ENCODE measurements around the gene ANKRD66.
"Not testable (repeated sequence)": the region's sequence is repeated elsewhere in the genome, so short reads cannot be mapped to it uniquely, and the experiment has no call there.

The ANKRD66 gene

DNA sequence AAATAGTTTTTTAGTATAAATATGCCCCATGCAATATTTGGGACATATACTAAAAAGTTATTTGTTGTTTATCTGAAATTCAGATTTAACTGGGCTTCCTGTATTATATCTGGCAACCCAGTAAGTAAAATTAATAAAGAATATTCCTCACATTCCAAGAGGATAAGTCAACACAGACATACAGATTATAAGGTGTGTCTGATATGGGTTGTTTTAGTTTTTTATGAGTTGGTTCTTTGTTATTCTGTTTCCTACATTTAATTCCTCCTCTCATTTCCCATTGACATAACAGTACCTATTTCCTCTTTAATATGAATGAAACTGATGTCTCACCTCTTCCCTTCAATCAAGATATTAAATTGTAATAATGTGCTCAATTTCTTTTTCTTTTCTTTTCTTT is 9.8 kb upstream of the ANKRD66 start:
- TF ChIP-seq, protein P1, sequence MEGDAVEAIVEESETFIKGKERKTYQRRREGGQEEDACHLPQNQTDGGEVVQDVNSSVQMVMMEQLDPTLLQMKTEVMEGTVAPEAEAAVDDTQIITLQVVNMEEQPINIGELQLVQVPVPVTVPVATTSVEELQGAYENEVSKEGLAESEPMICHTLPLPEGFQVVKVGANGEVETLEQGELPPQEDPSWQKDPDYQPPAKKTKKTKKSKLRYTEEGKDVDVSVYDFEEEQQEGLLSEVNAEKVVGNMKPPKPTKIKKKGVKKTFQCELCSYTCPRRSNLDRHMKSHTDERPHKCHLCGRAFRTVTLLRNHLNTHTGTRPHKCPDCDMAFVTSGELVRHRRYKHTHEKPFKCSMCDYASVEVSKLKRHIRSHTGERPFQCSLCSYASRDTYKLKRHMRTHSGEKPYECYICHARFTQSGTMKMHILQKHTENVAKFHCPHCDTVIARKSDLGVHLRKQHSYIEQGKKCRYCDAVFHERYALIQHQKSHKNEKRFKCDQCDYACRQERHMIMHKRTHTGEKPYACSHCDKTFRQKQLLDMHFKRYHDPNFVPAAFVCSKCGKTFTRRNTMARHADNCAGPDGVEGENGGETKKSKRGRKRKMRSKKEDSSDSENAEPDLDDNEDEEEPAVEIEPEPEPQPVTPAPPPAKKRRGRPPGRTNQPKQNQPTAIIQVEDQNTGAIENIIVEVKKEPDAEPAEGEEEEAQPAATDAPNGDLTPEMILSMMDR (conservative IDR thresholded peaks at IDR 0.05; ENCODE audit: low read depth, low read length), result no peak

DNA sequence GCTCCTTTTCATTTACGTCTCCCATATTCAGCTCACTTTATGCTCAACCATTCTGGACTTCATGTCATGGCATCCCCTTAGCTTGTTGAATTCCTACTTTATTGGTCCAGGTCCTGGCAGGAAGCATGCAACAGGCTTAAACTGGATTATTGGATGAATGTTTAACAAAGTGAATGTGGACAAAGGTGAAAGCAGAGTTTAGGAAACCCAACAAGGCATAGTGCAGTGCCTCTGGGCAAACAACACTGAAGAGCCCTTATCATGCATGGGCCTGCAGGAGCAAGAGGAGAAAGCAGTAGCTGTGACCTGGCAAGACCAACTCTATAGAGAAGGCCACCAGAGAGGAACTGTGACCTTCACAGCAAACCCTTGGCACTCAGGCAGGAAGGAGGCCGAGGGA is 5.3 kb upstream of the ANKRD66 start:
- DNase-seq (ENCODE audit: low read depth), result no peak
- H3K4me3 ChIP-seq (ENCODE audit: low read length), result no peak overlapping the region
- TF ChIP-seq, protein P1 (conservative IDR thresholded peaks at IDR 0.05; ENCODE audit: low read depth, low read length), result no peak

More for the DNA sequence above, 9.8 kb upstream of the ANKRD66 start:
- H3K4me3 ChIP-seq (ENCODE audit: low read length), result no peak overlapping the region
- no peak for DNase-seq (ENCODE audit: low read depth)

DNA sequence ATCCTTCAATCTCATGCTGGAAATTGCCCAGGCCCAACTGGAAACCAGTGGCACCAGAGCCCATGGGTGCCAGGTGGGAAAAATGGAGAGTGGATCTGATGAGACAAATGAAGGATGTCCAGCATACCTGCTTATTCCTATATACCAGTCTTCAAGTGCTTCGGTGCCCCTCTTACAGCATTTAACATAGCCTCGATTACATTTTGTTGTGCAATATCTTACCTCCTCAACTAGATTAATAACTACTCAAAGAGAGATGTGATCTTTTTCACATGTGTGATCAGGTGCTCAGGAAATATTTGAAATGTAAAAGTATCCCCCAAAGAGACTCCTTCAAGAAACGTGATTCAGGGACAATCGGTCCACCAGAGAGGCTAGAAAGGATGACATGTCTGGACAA is 4.8 kb upstream of the ANKRD66 start:
- DNase-seq (ENCODE audit: low read depth), result no peak
- TF ChIP-seq, protein P1 (conservative IDR thresholded peaks at IDR 0.05; ENCODE audit: low read depth, low read length), result no peak
- H3K4me3 ChIP-seq (ENCODE audit: low read length), result no peak overlapping the region

DNA sequence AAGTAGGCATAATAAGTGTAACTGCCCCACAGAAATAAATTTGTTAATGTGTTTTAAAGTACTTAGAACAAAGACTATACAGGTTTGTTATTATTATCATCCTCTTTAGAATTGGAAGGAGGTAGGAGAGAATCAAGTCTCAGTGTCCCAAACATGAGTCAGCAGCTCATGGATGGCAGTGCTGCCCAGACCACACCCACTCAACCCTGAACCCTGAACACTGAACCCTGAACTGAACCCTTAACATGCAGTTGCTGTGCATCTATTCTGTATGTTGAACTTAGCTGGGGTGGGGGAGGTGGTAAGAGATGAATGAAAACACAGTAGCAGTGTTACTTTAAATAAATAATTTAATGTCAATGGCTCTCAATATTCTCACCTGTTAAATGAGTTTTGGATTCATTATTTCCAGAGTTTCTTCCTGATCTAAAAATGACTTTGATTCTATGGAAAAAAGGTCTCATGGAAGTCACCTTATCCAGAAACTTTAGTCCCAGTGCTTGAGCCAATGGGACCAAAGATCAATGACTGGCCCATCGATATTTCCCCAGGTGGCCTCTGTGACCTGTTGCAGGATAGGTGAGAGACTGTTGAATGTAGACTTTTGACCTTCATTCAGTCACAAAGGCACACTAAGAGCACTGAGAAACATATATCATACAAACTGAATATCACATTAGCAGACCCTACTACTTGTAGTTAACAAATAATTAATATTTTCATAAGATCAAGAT is 3.1 kb upstream of the ANKRD66 start:
- TF ChIP-seq, protein P1 (conservative IDR thresholded peaks at IDR 0.05; ENCODE audit: low read depth, low read length), result no peak
- H3K4me3 ChIP-seq (ENCODE audit: low read length), result no peak overlapping the region
- DNase-seq (ENCODE audit: low read depth), result no peak

DNA sequence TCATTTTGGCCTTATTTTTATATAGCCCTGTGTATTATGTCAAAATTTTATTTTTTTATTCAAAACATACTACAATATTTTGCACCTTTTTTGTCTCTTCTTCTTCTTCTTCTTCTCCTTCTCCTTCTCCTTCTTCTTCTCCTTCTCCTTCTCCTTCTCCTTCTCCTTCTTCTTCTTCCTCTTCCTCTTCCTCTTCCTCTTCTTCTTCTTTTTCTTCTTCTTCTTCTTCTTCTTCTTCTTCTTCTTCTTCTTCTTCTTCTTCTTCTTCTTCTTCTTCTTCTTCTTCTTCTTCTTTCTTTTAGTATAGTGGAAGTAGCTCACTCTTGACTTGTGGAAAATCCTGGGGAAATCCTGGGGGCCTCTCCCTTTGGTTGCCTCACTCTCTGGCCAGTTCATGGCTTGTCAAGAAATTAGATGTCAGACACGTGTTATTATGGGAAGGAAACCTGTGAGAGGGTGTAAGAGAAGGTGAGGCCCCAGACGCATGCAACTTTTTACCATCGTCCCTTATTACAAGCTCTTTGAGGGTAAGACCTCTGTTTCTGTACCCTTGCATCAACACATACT is 2.5 kb upstream of the ANKRD66 start:
- DNase-seq (ENCODE audit: low read depth), result not testable (repeated sequence)

DNA sequence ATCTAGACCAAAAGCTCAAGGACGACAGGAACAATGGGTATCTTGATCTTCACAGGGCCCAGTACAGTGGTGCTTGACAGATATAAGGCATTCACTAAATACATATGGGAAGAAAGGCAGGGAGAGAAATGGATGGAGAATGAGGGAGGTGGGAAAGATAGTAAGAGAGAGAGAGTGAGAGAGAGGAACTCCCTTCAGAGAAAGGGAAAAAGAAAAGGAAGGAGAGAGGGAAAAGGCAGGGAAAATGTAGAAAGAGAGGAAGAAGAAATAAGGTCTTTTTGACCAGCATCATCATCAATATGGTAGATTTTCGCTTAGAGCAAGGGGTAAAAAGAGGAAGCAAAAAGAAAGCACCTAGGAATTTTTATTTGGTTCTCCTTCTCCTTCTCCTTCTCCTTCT is 760 bp upstream of the ANKRD66 start:
- TF ChIP-seq, protein P1 (conservative IDR thresholded peaks at IDR 0.05; ENCODE audit: low read depth, low read length), result no peak
- no peak overlapping the region for H3K4me3 ChIP-seq (ENCODE audit: low read length)
- DNase-seq (ENCODE audit: low read depth), result no peak

More for the DNA sequence above, 2.5 kb upstream of the ANKRD66 start:
- H3K4me3 ChIP-seq (ENCODE audit: low read length), result not testable (repeated sequence)

DNA sequence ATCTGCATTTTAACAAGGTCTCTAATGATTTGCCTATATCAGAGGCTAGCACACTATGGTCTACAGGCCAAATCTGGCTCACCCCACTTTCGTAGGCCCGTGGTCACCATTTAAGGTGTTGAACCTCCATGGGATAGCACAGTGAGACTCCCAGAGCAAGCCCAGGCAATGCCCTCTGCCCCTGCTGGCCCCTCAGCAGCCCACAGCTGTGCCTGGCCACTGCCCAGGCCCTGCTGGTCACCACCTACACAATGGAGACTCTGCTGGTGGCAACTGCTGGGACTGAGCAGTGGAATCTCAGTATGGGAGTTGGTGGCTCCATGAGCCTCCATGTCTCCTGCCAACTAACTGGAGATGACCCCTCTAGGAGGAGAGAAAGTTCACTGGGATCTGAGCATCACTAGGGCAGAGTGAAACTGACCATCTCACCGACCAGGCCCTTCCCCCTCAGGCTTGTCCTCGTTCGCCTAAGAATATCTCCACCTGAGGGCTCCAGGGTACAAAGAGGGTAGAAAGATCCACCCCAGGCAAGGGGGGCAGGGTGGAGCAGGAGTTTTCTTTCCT is 2.3 kb downstream of the ANKRD66 start:
- TF ChIP-seq, protein P1 (conservative IDR thresholded peaks at IDR 0.05; ENCODE audit: low read depth, low read length), result no peak
- DNase-seq (ENCODE audit: low read depth), result no peak
- H3K4me3 ChIP-seq (ENCODE audit: low read length), result no peak overlapping the region
